Measurements from ENCODE around the gene EFTUD2. TPM values are rescaled to one million over a fixed set of nuclear protein-coding genes. Genes with fewer than 3 reads are reported as not detected.

EFTUD2 gene
- total RNA-seq, 1 experiment from 2014 or later: 162 TPM

DNA sequence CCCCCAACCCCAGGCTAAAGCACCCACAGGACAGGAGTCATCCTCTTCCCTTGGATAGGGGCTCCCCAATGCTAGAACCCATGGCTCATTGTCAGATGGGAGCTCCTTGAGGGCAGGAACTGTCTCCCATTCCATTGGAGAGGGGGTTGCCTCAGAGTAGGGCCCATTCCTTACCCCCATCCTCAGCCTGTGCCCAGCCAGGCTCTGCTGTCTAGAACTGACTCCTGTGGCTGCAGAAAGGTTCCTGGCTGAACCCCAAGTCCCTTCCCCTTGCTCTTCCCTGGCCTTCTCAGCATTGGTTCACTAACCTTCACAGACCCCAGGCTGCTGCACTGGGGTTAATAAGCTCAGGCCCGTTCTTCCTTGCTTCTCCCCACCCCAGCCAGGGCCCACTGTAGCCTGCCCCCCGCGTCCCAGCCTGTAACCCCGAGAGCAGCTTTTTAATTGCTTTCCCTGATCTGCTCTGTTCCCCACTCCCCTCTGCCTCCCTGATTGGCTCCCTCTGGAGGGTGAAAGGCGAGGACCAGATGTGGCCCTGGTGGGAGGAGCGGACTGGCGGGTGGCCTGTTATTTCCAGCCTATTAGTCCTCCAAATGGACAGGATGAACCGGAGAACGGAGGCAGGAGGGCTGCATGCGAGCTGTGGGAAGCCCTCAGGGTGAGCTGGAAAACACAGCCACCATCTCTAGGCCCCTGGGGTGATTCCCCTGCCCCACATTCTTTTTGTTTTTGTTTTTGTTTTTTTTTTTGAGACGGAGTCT lies 22.1 kb upstream of the EFTUD2 start:
- H3K27ac Mint-ChIP-seq: no peak overlapping the region
- no peaks in the 10 kb centered on the region for H3K27me3 Mint-ChIP-seq (ENCODE audit: low read depth)
- ATAC-seq: peak; percentile 69
- DNase-seq (ENCODE audit: low spot score): peak; percentile 65
- POLR2A ChIA-PET: interaction anchor here (0.6 kb wide), 2 partner anchors 18 to 73 kb away, joined by 3 read pairs; partner anchors contain the start of gene HIGD1B
- peaks cover 20% of the 10 kb centered on the region for H3K4me1 Mint-ChIP-seq
- CTCF ChIA-PET: interaction anchor here (0.8 to 7.1 kb wide), 40 partner anchors 8 to 276 kb away, joined by 3 to 177 read pairs (median 7); partner anchors contain the start of genes ACBD4, C1QL1, EFTUD2 and KIF18B
- no peak overlapping the region for H3K4me3 Mint-ChIP-seq
- no peaks in the 10 kb centered on the region for H3K9me3 Mint-ChIP-seq
- peaks cover 7% of the 10 kb centered on the region for H3K36me3 Mint-ChIP-seq
- no peak for TF ChIP-seq ESRRA (CRISPR knock-in tag; IDR thresholded peaks at IDR 0.05; ENCODE audit: borderline replicate concordance)
- TF ChIP-seq PRRX2 (CRISPR knock-in tag; IDR thresholded peaks at IDR 0.05): no peak
- TF ChIP-seq, protein P1, sequence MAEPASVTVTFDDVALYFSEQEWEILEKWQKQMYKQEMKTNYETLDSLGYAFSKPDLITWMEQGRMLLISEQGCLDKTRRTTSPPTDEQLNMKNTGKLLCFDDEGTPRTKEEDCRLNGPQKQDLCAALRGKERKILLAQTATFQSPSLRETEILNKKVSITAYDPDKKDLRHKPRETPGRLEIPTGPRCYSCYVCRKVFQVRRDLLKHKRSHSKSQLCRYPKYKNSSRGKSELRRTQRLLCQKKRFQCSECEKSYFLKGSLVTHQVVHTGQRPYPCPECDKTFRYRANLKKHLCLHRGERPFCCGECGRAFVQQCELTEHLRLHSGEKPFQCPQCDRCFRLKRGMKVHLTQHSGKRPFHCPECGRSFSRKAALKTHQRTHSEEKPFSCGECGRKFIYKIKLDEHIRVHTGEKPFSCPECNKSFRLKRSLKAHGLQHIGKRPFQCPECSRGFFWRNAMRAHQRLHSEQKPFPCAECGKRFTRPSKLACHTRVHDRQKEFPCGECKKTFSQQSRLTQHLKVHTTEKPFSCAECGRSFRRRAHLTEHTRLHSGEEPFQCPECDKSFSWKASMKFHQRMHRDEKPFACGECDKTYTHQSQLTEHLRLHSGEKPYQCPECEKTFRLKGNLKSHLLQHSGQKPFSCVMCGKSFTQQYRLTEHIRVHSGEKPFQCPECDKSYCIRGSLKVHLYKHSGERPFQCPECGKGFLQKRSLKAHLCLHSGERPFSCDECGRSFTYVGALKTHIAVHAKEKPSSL (CRISPR knock-in tag; conservative IDR thresholded peaks at IDR 0.05): no peak
- no peak for TF ChIP-seq ZNF219 (CRISPR knock-in tag; IDR thresholded peaks at IDR 0.05; ENCODE audit: borderline replicate concordance)
- TF ChIP-seq CREB1 (CRISPR knock-in tag; IDR thresholded peaks at IDR 0.05): no peak
- no peak for TF ChIP-seq IRF2 (CRISPR knock-in tag; IDR thresholded peaks at IDR 0.05; ENCODE audit: borderline replicate concordance, low read depth)
- TF ChIP-seq, protein P2, sequence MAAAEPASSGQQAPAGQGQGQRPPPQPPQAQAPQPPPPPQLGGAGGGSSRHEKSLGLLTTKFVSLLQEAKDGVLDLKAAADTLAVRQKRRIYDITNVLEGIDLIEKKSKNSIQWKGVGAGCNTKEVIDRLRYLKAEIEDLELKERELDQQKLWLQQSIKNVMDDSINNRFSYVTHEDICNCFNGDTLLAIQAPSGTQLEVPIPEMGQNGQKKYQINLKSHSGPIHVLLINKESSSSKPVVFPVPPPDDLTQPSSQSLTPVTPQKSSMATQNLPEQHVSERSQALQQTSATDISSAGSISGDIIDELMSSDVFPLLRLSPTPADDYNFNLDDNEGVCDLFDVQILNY (CRISPR knock-in tag; IDR thresholded peaks at IDR 0.05): no peak
- TF ChIP-seq FOXK1 (CRISPR knock-in tag; IDR thresholded peaks at IDR 0.05): no peak
- TF ChIP-seq, protein P3, sequence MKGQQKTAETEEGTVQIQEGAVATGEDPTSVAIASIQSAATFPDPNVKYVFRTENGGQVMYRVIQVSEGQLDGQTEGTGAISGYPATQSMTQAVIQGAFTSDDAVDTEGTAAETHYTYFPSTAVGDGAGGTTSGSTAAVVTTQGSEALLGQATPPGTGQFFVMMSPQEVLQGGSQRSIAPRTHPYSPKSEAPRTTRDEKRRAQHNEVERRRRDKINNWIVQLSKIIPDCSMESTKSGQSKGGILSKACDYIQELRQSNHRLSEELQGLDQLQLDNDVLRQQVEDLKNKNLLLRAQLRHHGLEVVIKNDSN (CRISPR knock-in tag; IDR thresholded peaks at IDR 0.05): no peak
- no peak for TF ChIP-seq NFE2L1 (CRISPR knock-in tag; IDR thresholded peaks at IDR 0.05)
- TF ChIP-seq HMGA2 (CRISPR knock-in tag; IDR thresholded peaks at IDR 0.05): no peak
- TF ChIP-seq, protein P4, sequence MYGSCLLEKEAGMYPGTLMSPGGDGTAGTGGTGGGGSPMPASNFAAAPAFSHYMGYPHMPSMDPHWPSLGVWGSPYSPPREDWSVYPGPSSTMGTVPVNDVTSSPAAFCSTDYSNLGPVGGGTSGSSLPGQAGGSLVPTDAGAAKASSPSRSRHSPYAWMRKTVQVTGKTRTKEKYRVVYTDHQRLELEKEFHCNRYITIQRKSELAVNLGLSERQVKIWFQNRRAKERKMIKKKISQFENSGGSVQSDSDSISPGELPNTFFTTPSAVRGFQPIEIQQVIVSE (CRISPR knock-in tag; IDR thresholded peaks at IDR 0.05; ENCODE audit: borderline replicate concordance): no peak
- no peak for TF ChIP-seq ZNF671 (CRISPR knock-in tag; IDR thresholded peaks at IDR 0.05)
- no peak for TF ChIP-seq GTF2I (CRISPR knock-in tag; conservative IDR thresholded peaks at IDR 0.05)
- TF ChIP-seq, protein P5, sequence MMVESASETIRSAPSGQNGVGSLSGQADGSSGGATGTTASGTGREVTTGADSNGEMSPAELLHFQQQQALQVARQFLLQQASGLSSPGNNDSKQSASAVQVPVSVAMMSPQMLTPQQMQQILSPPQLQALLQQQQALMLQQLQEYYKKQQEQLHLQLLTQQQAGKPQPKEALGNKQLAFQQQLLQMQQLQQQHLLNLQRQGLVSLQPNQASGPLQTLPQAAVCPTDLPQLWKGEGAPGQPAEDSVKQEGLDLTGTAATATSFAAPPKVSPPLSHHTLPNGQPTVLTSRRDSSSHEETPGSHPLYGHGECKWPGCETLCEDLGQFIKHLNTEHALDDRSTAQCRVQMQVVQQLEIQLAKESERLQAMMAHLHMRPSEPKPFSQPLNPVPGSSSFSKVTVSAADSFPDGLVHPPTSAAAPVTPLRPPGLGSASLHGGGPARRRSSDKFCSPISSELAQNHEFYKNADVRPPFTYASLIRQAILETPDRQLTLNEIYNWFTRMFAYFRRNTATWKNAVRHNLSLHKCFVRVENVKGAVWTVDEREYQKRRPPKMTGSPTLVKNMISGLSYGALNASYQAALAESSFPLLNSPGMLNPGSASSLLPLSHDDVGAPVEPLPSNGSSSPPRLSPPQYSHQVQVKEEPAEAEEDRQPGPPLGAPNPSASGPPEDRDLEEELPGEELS (CRISPR knock-in tag; IDR thresholded peaks at IDR 0.05): no peak
- TF ChIP-seq, protein P6, sequence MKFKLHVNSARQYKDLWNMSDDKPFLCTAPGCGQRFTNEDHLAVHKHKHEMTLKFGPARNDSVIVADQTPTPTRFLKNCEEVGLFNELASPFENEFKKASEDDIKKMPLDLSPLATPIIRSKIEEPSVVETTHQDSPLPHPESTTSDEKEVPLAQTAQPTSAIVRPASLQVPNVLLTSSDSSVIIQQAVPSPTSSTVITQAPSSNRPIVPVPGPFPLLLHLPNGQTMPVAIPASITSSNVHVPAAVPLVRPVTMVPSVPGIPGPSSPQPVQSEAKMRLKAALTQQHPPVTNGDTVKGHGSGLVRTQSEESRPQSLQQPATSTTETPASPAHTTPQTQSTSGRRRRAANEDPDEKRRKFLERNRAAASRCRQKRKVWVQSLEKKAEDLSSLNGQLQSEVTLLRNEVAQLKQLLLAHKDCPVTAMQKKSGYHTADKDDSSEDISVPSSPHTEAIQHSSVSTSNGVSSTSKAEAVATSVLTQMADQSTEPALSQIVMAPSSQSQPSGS (CRISPR knock-in tag; IDR thresholded peaks at IDR 0.05; ENCODE audit: borderline replicate concordance, low read depth): no peak
- TF ChIP-seq ELF4 (CRISPR knock-in tag; IDR thresholded peaks at IDR 0.05; ENCODE audit: low read depth): no peak
- no peak for TF ChIP-seq RELA (CRISPR knock-in tag; IDR thresholded peaks at IDR 0.05; ENCODE audit: borderline replicate concordance)
- no peak for TF ChIP-seq NR1H2 (CRISPR knock-in tag; IDR thresholded peaks at IDR 0.05)

All from WTC11 (cell line).